ENCODE data around the gene SEMA6A. TPM values are rescaled to one million over a fixed set of nuclear protein-coding genes. Genes with fewer than 3 reads are reported as not detected.

Gene SEMA6A
- total RNA-seq, 1 donor from 2014 or later = 89.9 TPM

DNA sequence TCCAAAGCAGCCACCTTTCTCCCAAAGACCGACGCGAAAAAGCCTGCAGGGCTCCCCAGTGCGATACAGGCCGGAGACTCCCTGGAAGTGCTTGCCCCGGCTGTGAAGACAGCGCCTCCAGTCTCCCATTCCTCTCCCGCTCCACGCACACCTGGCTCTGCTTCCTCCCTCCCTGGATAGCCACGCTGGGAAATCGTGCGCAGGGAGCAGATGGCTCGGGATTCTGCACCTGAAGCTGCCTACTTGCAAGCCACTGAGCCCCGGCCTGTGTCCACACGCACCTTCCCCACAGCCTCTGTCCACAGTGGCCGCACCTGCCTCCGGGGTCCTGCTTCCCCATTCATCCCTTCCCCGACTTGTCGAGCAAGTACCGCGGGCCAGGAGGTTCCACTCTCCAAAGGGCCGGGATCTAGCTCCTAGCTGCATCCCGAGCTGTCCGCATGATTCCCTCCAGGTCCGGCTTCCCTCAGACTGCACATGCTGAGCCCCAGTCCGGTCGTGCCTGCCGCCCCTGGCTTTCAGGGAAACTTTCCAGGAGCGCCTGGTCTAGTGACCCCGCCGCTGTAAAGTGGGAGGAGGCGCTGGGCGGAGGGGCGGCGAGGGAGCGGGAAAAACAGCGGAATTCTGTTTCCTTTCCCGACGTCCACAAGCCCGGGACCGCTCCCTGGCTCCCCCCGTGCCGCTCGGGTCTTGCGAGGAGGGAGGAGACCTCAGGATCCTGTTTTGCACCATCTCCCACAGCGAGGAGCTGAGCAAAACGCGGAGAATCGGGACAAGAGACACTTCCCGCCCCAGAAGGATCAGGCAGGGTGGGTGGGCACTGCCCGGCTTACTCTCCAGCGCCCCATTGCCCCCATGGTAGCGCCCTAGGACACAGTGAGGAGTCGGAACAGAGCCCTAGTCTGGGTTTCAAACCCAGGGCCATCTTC, 2.0 kb downstream of the SEMA6A start:
- H3K27me3 Mint-ChIP-seq = no peaks in the 10 kb centered on the region
- H3K4me1 Mint-ChIP-seq (ENCODE audit: low read depth) = peaks cover 29% of the 10 kb centered on the region
- TF ChIP-seq, protein P1, sequence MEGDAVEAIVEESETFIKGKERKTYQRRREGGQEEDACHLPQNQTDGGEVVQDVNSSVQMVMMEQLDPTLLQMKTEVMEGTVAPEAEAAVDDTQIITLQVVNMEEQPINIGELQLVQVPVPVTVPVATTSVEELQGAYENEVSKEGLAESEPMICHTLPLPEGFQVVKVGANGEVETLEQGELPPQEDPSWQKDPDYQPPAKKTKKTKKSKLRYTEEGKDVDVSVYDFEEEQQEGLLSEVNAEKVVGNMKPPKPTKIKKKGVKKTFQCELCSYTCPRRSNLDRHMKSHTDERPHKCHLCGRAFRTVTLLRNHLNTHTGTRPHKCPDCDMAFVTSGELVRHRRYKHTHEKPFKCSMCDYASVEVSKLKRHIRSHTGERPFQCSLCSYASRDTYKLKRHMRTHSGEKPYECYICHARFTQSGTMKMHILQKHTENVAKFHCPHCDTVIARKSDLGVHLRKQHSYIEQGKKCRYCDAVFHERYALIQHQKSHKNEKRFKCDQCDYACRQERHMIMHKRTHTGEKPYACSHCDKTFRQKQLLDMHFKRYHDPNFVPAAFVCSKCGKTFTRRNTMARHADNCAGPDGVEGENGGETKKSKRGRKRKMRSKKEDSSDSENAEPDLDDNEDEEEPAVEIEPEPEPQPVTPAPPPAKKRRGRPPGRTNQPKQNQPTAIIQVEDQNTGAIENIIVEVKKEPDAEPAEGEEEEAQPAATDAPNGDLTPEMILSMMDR (IDR thresholded peaks at IDR 0.05; ENCODE audit: unreplicated experiment) = no peak
- H3K4me3 Mint-ChIP-seq (ENCODE audit: low read depth) = peak overlapping the region; percentile 99
- H3K9me3 Mint-ChIP-seq (ENCODE audit: low read depth) = no peaks in the 10 kb centered on the region
- peak overlapping the region; percentile 98 for H3K27ac Mint-ChIP-seq
- H3K36me3 Mint-ChIP-seq (ENCODE audit: insufficient read depth) = no peaks in the 10 kb centered on the region
- peak; percentile 48 for DNase-seq (ENCODE audit: low spot score, unreplicated experiment)

DNA sequence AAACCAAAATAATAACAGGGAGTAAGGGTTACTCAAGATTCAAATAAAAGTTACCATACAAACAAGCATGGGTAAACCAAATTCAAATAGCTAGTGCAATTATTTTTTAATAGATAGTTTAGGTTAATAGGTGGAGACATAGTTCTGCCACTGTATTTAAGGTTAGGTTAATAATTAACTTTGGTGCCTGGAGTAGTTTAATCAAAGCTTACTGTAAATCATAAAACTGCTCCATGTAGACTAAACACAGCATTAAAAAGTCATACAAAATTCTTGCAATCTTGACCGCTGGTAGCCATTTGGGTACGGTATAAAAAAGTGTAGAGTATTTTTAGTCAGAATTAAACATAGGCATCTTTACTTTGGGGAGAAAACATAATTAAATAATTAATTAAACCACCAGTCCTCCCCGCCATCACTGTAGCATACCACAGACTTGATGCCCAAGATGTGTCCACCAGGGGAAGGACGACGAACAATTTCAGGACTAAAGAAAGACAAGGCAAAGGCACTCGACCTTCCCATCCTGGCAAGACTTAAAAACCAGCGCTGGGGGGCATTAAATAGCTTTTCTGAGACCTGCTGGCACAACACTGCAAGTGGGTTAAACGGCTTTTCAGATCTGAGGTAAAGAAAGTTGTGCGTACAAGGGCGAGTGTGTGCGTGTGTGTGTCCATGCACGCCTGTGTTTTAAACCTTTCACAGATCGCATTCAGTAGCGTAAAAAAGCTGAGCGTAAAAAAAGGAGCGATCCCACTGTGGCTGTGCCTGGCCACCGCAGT, 2.9 kb downstream of the SEMA6A start:
- Mint-ChIP-seq H3K4me1 (ENCODE audit: low read depth) (peaks cover 31% of the 10 kb centered on the region), H3K36me3 (ENCODE audit: insufficient read depth) (peaks cover 1% of the 10 kb centered on the region), H3K4me3 (ENCODE audit: low read depth) (peak overlapping the region; percentile 99), H3K27me3 (no peaks in the 10 kb centered on the region), H3K9me3 (ENCODE audit: low read depth) (no peaks in the 10 kb centered on the region), H3K27ac (peak overlapping the region; percentile 98)
- TF ChIP-seq, protein P1 (IDR thresholded peaks at IDR 0.05; ENCODE audit: unreplicated experiment) = peak; percentile 36
- DNase-seq (ENCODE audit: low spot score, unreplicated experiment) = no peak

DNA sequence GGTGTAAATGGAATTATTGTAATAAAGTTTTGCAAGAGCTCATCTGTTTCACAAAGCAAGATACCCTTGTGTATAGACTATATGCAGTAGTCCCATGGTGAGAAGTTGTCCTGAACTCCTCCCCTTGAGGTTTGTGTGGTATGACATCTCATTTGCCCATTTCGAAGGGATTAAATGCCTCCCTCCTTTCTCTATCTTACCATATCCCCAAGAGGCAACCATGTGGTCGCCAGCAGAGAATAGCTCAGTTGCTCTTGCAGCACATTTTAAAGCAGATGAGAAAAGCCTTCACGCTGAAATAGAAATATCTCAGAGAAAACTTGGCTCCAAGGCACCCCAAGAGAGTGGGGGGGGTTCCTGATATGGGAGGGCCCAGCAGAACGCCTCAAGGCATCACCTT, 4.6 kb downstream of the SEMA6A start:
- no peak overlapping the region for H3K27ac Mint-ChIP-seq

DNA sequence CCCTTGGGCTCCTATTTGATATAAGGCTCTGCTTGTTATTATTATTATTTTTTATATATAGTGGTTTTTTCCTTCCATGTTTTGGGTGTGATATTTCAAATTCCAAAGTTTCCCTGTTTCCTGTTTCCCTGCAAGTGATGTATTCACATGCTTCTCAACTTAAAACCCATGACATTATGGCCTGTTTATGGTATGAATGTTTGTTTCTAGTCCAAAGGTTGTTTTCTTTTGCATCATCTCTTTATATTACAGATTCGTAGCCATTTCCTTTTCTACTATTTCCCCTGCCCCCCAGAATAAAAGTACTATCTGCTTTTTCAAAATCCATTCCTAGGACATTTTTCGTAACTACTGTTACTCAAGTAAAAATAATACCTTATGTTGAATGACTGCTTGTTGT, 7.5 kb downstream of the SEMA6A start:
- peaks cover 50% of the 10 kb centered on the region for H3K4me1 Mint-ChIP-seq (ENCODE audit: low read depth)
- H3K27ac Mint-ChIP-seq = no peak overlapping the region
- H3K27me3 Mint-ChIP-seq = no peaks in the 10 kb centered on the region
- H3K9me3 Mint-ChIP-seq (ENCODE audit: low read depth) = no peaks in the 10 kb centered on the region
- no peak for DNase-seq (ENCODE audit: low spot score, unreplicated experiment)
- peaks cover 1% of the 10 kb centered on the region for H3K36me3 Mint-ChIP-seq (ENCODE audit: insufficient read depth)
- TF ChIP-seq, protein P1 (IDR thresholded peaks at IDR 0.05; ENCODE audit: unreplicated experiment) = no peak
- H3K4me3 Mint-ChIP-seq (ENCODE audit: low read depth) = no peak overlapping the region

More for the DNA sequence above, 4.6 kb downstream of the SEMA6A start:
- H3K4me3 Mint-ChIP-seq (ENCODE audit: low read depth) = no peak overlapping the region
- H3K9me3 Mint-ChIP-seq (ENCODE audit: low read depth) = no peaks in the 10 kb centered on the region
- peaks cover 41% of the 10 kb centered on the region for H3K4me1 Mint-ChIP-seq (ENCODE audit: low read depth)
- no peaks in the 10 kb centered on the region for H3K27me3 Mint-ChIP-seq
- no peak for DNase-seq (ENCODE audit: low spot score, unreplicated experiment)
- TF ChIP-seq, protein P1 (IDR thresholded peaks at IDR 0.05; ENCODE audit: unreplicated experiment) = no peak
- H3K36me3 Mint-ChIP-seq (ENCODE audit: insufficient read depth) = peaks cover 1% of the 10 kb centered on the region

DNA sequence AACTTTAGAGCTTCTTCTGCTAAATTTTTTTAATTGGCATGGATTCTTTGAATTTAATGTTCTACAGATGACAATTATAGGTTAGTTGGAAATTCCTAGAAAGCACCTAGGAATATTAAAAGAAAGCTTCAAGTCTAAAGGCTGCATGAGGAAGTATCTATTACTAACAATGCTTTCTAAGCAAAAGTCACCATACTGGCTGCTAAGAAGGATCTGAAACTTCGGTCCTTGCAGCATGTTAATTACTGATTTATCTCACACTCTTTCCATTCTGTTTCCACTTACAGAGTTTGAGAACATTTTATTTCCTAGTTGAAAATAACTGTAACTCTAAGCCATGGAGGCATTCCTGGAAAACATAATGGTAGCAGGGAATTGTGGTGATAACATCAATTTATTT, 8.4 kb downstream of the SEMA6A start:
- Mint-ChIP-seq H3K36me3 (ENCODE audit: insufficient read depth) (peaks cover 1% of the 10 kb centered on the region), H3K9me3 (ENCODE audit: low read depth) (no peaks in the 10 kb centered on the region), H3K4me3 (ENCODE audit: low read depth) (no peak overlapping the region), H3K27ac (no peak overlapping the region), H3K4me1 (ENCODE audit: low read depth) (peaks cover 52% of the 10 kb centered on the region), H3K27me3 (no peaks in the 10 kb centered on the region)
- TF ChIP-seq, protein P1 (IDR thresholded peaks at IDR 0.05; ENCODE audit: unreplicated experiment) = no peak
- DNase-seq (ENCODE audit: low spot score, unreplicated experiment) = no peak

Data from progenitor cell of endocrine pancreas (in vitro differentiated cells).